ENCODE measurements around the gene NFE2. TPM values are rescaled to one million over a fixed set of nuclear protein-coding genes. Genes with fewer than 3 reads are reported as not detected.

NFE2 gene
- total RNA-seq, 2 experiments from 2014 or later, result not detected

- POLR2A ChIA-PET, result interaction anchor here (3.5 kb wide), 1 partner anchor 17 kb away, joined by 10 read pairs; the partner anchor contains the start of genes CBX5 and HNRNPA1
- peaks cover 18% of the 10 kb centered on the region for H3K36me3 Mint-ChIP-seq (ENCODE audit: low read depth)
- H3K4me1 Mint-ChIP-seq (ENCODE audit: low read depth), result peaks cover 26% of the 10 kb centered on the region
- no peak for ATAC-seq
- no peak overlapping the region for H3K27ac Mint-ChIP-seq
- H3K27me3 Mint-ChIP-seq (ENCODE audit: low read depth), result no peaks in the 10 kb centered on the region
- H3K9me3 Mint-ChIP-seq (ENCODE audit: insufficient read depth), result no peaks in the 10 kb centered on the region
- H3K4me3 Mint-ChIP-seq, result no peak overlapping the region
- DNase-seq, result no peak
- CTCF ChIA-PET, result interaction anchor here (4.5 kb wide), 1 partner anchor 11 kb away, joined by 24 read pairs; no protein-coding TSS in a partner anchor
Observed at GRCh38 chr12:54262403-54262925, 38.4 kb downstream of the NFE2 start.

GRCh38 chr12:54261815-54262402 lies 38.9 kb downstream of the NFE2 start:
- Mint-ChIP-seq H3K4me1 (ENCODE audit: low read depth) (peaks cover 26% of the 10 kb centered on the region), H3K27me3 (ENCODE audit: low read depth) (no peaks in the 10 kb centered on the region), H3K4me3 (no peak overlapping the region), H3K27ac (no peak overlapping the region), H3K36me3 (ENCODE audit: low read depth) (peaks cover 19% of the 10 kb centered on the region), H3K9me3 (ENCODE audit: insufficient read depth) (no peaks in the 10 kb centered on the region)
- DNase-seq, result no peak
- ChIA-PET CTCF (interaction anchor here (1.4 to 4.5 kb wide), 3 partner anchors 10 to 75 kb away, joined by 3 to 24 read pairs (median 4); no protein-coding TSS in a partner anchor), POLR2A (interaction anchor here (3.5 kb wide), 1 partner anchor 18 kb away, joined by 10 read pairs; the partner anchor contains the start of genes CBX5 and HNRNPA1)
- no peak for ATAC-seq

DNA sequence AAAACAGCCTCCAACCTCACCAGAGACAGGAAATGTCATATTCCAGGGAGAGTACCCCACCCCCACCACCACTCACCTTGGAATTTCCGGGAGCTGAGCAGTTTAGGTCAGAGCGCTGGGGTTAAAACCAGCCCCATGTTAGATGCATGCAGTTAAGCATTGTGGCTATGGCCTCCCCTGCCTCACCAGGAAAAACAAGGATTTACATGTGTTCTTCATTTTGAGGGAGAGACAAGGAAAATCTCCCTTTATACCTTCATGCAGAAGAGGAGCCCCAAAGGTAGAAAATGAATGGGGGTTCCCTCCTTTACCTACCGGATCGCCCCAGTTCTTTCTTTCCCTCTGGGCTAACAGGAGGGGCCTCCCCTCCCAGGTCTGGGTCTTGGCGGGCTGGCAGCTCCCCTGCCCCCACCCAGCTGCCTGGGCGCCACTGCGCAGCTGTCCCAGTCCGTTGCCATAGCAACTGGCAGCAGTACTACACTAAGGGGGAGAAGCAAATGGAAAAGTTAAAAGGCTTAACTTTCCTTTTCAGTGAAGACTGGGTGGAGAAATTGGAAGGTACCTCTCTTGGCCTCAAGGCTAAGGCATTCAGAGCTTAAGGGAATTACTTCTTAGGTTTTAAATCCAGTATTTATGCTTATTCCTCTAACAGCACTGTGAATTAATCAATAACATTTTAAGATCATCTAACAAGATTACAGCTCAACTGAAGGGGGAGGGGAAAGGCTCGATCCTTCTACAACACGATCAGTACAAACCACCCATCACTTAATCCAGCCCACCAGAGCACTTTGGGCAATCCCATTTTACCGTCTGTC lies 41.4 kb downstream of the NFE2 start:
- ChIA-PET CTCF (interaction anchor here (0.7 to 2.3 kb wide), 11 partner anchors 18 to 120 kb away, joined by 3 to 6 read pairs (median 4); no protein-coding TSS in a partner anchor), POLR2A (interaction anchor here (0.6 to 3.5 kb wide), 4 partner anchors 11 to 99 kb away, joined by 3 to 10 read pairs (median 5); partner anchors contain the start of genes CBX5 and HNRNPA1)
- peak; percentile 49 for DNase-seq
- Mint-ChIP-seq H3K27me3 (ENCODE audit: low read depth) (no peaks in the 10 kb centered on the region), H3K27ac (no peak overlapping the region), H3K9me3 (ENCODE audit: insufficient read depth) (no peaks in the 10 kb centered on the region), H3K4me3 (peak overlapping the region; percentile 28), H3K4me1 (ENCODE audit: low read depth) (peaks cover 26% of the 10 kb centered on the region), H3K36me3 (ENCODE audit: low read depth) (peaks cover 31% of the 10 kb centered on the region)
- peak; percentile 91 for ATAC-seq

DNA sequence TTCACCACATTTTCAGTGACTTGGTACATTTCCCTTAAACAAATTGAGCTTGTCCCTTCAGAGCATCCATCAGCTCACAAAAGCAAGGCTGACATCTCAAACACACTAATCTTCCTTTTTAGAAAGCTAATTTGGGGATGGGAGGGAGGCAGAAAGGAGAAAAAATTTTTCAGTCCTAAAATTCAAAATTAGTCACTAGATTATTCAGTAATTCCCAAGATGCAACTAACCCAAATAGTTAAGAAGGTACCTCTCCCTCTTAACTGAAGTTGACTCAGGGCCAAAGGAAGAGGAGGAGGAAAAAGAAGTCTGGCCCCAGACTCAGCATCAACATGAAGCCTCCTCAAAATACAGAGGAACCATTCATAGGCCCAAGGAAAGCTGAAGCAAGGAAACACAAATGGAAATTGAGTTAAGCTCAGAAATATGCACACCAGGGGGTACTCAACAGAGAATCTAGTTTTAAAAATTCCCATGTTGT lies 42.6 kb downstream of the NFE2 start:
- ATAC-seq (no peak), DNase-seq (no peak)
- Mint-ChIP-seq H3K4me1 (ENCODE audit: low read depth) (peaks cover 26% of the 10 kb centered on the region), H3K27me3 (ENCODE audit: low read depth) (no peaks in the 10 kb centered on the region), H3K27ac (peak overlapping the region; percentile 37), H3K4me3 (no peak overlapping the region), H3K9me3 (ENCODE audit: insufficient read depth) (no peaks in the 10 kb centered on the region), H3K36me3 (ENCODE audit: low read depth) (peaks cover 32% of the 10 kb centered on the region)
- ChIA-PET POLR2A (interaction anchor here (0.9 to 1.1 kb wide), 2 partner anchors 22 to 28 kb away, joined by 3 to 4 read pairs; partner anchors contain the start of genes CBX5 and HNRNPA1), CTCF (interaction anchor here (1.0 to 2.1 kb wide), 5 partner anchors 35 to 78 kb away, joined by 4 to 6 read pairs (median 5); no protein-coding TSS in a partner anchor)

GRCh38 chr12:54257332-54257731 lies 43.5 kb downstream of the NFE2 start:
- ChIA-PET POLR2A (interaction anchor here (0.9 to 1.1 kb wide), 2 partner anchors 23 to 29 kb away, joined by 3 to 4 read pairs; partner anchors contain the start of genes CBX5 and HNRNPA1), CTCF (interaction anchor here (1.4 kb wide), 1 partner anchor 122 kb away, joined by 4 read pairs; no protein-coding TSS in a partner anchor)
- H3K36me3 Mint-ChIP-seq (ENCODE audit: low read depth), result peaks cover 36% of the 10 kb centered on the region
- DNase-seq, result no peak
- H3K27me3 Mint-ChIP-seq (ENCODE audit: low read depth), result no peaks in the 10 kb centered on the region
- ATAC-seq, result no peak
- no peaks in the 10 kb centered on the region for H3K9me3 Mint-ChIP-seq (ENCODE audit: insufficient read depth)
- H3K4me1 Mint-ChIP-seq (ENCODE audit: low read depth), result peaks cover 22% of the 10 kb centered on the region
- H3K4me3 Mint-ChIP-seq, result no peak overlapping the region
- no peak overlapping the region for H3K27ac Mint-ChIP-seq

GRCh38 chr12:54253240-54253639 lies 47.6 kb downstream of the NFE2 start:
- ChIA-PET POLR2A (no interaction called here), CTCF (interaction anchor here (1.1 to 2.9 kb wide), 10 partner anchors 12 to 131 kb away, joined by 3 to 16 read pairs (median 7); partner anchors contain the start of gene ZNF385A)
- H3K27ac Mint-ChIP-seq, result no peak overlapping the region
- peaks cover 50% of the 10 kb centered on the region for H3K36me3 Mint-ChIP-seq (ENCODE audit: low read depth)
- no peak for ATAC-seq
- H3K27me3 Mint-ChIP-seq (ENCODE audit: low read depth), result no peaks in the 10 kb centered on the region
- H3K4me1 Mint-ChIP-seq (ENCODE audit: low read depth), result no peaks in the 10 kb centered on the region
- no peak for DNase-seq
- H3K9me3 Mint-ChIP-seq (ENCODE audit: insufficient read depth), result no peaks in the 10 kb centered on the region
- H3K4me3 Mint-ChIP-seq, result no peak overlapping the region

- DNase-seq (peak; percentile 31), ATAC-seq (peak; percentile 53)
- no peak overlapping the region for H3K27ac Mint-ChIP-seq
- H3K9me3 Mint-ChIP-seq (ENCODE audit: insufficient read depth), result no peaks in the 10 kb centered on the region
- H3K4me1 Mint-ChIP-seq (ENCODE audit: low read depth), result no peaks in the 10 kb centered on the region
- H3K27me3 Mint-ChIP-seq (ENCODE audit: low read depth), result no peaks in the 10 kb centered on the region
- no peak overlapping the region for H3K4me3 Mint-ChIP-seq
- CTCF ChIA-PET, result interaction anchor here (0.7 to 2.9 kb wide), 48 partner anchors 9 to 576 kb away, joined by 3 to 24 read pairs (median 4); partner anchors contain the start of genes ATP5MC2, CBX5, COPZ1 and HNRNPA1
- H3K36me3 Mint-ChIP-seq (ENCODE audit: low read depth), result peaks cover 50% of the 10 kb centered on the region
- POLR2A ChIA-PET, result interaction anchor here (1.3 kb wide), 1 partner anchor 28 kb away, joined by 5 read pairs; the partner anchor contains the start of genes CBX5 and HNRNPA1
Observed at GRCh38 chr12:54251667-54252284, 49.0 kb downstream of the NFE2 start.

DNA sequence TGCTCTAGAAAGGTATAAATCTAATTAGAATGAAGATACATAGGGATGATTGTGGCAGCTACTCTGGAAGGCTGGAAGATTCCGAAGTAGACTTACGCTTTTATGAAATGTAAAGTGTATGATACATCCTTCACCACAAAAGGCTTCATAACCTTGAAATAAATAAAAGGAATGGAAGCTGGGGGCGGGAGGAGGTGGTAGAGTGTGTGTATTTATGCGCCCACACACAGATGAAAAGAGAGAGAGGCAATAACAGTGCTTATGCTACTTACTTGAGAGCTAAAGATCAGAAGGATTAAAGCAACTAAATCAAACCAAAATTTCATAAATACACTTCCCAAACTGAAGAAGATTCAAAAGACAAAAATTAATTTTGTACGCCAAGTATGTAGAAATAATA lies 51.3 kb downstream of the NFE2 start:
- ATAC-seq (no peak), DNase-seq (no peak)
- Mint-ChIP-seq H3K4me3 (no peak overlapping the region), H3K4me1 (ENCODE audit: low read depth) (no peaks in the 10 kb centered on the region), H3K27me3 (ENCODE audit: low read depth) (no peaks in the 10 kb centered on the region), H3K9me3 (ENCODE audit: insufficient read depth) (no peaks in the 10 kb centered on the region), H3K27ac (no peak overlapping the region), H3K36me3 (ENCODE audit: low read depth) (peaks cover 45% of the 10 kb centered on the region)
- ChIA-PET POLR2A (no interaction called here), CTCF (interaction anchor here (0.7 kb wide), 1 partner anchor 75 kb away, joined by 3 read pairs; the partner anchor contains the start of gene COPZ1)

- H3K4me1 Mint-ChIP-seq (ENCODE audit: low read depth), result peaks cover 6% of the 10 kb centered on the region
- ATAC-seq (no peak), DNase-seq (no peak)
- ChIA-PET POLR2A (no interaction called here), CTCF (interaction anchor here (1.5 to 1.8 kb wide), 2 partner anchors 79 to 134 kb away, joined by 3 to 4 read pairs; partner anchors contain the start of gene COPZ1)
- H3K4me3 Mint-ChIP-seq, result no peak overlapping the region
- H3K27ac Mint-ChIP-seq, result peak overlapping the region; percentile 12
- no peaks in the 10 kb centered on the region for H3K27me3 Mint-ChIP-seq (ENCODE audit: low read depth)
- no peaks in the 10 kb centered on the region for H3K9me3 Mint-ChIP-seq (ENCODE audit: insufficient read depth)
- H3K36me3 Mint-ChIP-seq (ENCODE audit: low read depth), result peaks cover 43% of the 10 kb centered on the region
Observed at GRCh38 chr12:54246011-54246641, 54.7 kb downstream of the NFE2 start.

Measured in activated CD8-positive, alpha-beta T cell treated with anti-CD3 and anti-CD28 coated beads, Interleukin-2, amount 10 ng/mL, durations not matched to agents 7 days and 5 days (primary cell).